Type B pancreatic cell (in vitro differentiated cells): Measurements from ENCODE around the gene LGALS9. TPM values are rescaled to one million over a fixed set of nuclear protein-coding genes. Genes with fewer than 3 reads are reported as not detected.
"Not testable (repeated sequence)": the region's sequence is repeated elsewhere in the genome, so short reads cannot be mapped to it uniquely, and the experiment has no call there.

Experiments used
- DNase-seq: peaks from one replicate; pipeline ENCODE4 v3.0.0; 2021; ENCODE audit warnings: mixed read lengths; ENCODE audit not compliant: unreplicated experiment; ENCODE audit errors: extremely low spot score
- H3K27ac Mint-ChIP-seq: 2 replicates; pipeline ENCODE4 v1.8.0; 2021; ENCODE audit warnings: mild to moderate bottlenecking, mixed read lengths
- H3K27me3 Mint-ChIP-seq: 2 replicates; pipeline ENCODE4 v1.8.0; 2021; ENCODE audit warnings: mixed read lengths
- H3K36me3 Mint-ChIP-seq: 2 replicates; pipeline ENCODE4 v1.8.0; 2021; ENCODE audit warnings: mixed read lengths
- H3K4me1 Mint-ChIP-seq: one replicate; pipeline ENCODE4 v1.8.0; 2021; ENCODE audit warnings: mixed read lengths; ENCODE audit not compliant: unreplicated experiment
- H3K4me3 Mint-ChIP-seq: 2 replicates; pipeline ENCODE4 v1.8.0; 2021; ENCODE audit warnings: mild to moderate bottlenecking, mixed read lengths
- H3K9me3 Mint-ChIP-seq: 2 replicates; pipeline ENCODE4 v1.8.0; 2021; ENCODE audit warnings: mixed read lengths
- total RNA-seq: library from RNA; stranded (reverse); gene quantifications from 2 replicates; pipeline ENCODE4 v1.2.1, GENCODE V29; 2021; ENCODE audit warnings: low replicate concordance
- TF ChIP-seq, protein P1 (sequence below): fragments of 200-600 bp; sonication (generic); conservative IDR thresholded peaks from 2 replicates; pipeline ENCODE4 v1.5.0; 2021; ENCODE audit warnings: antibody characterized with exemption, mild to moderate bottlenecking

The LGALS9 gene
- total RNA-seq, 1 donor from 2014 or later: 25.3 TPM

DNA sequence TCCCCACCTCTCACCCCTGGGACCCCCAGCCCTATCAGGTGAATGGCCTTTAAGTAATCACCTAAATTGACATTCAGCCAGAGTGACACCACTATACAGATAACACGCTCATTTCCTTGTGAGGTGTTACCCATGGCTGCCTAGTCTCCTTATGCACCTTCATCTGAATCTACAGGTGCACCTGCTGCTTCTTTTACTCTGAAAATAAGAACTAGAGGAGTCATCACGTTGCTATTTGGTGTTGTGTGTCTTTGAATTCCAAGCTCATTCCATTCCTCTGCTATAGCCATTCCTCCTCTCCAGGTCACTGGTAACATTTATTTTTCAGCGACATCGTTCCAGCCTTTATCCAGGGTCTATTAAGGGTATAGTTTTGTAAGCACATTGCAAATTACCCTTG is 9.8 kb downstream of the LGALS9 start:
- no peaks in the 10 kb centered on the region for H3K9me3 Mint-ChIP-seq
- H3K4me1 Mint-ChIP-seq: no peaks in the 10 kb centered on the region
- no peak overlapping the region for H3K27ac Mint-ChIP-seq
- TF ChIP-seq, protein P1, sequence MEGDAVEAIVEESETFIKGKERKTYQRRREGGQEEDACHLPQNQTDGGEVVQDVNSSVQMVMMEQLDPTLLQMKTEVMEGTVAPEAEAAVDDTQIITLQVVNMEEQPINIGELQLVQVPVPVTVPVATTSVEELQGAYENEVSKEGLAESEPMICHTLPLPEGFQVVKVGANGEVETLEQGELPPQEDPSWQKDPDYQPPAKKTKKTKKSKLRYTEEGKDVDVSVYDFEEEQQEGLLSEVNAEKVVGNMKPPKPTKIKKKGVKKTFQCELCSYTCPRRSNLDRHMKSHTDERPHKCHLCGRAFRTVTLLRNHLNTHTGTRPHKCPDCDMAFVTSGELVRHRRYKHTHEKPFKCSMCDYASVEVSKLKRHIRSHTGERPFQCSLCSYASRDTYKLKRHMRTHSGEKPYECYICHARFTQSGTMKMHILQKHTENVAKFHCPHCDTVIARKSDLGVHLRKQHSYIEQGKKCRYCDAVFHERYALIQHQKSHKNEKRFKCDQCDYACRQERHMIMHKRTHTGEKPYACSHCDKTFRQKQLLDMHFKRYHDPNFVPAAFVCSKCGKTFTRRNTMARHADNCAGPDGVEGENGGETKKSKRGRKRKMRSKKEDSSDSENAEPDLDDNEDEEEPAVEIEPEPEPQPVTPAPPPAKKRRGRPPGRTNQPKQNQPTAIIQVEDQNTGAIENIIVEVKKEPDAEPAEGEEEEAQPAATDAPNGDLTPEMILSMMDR: no peak
- H3K27me3 Mint-ChIP-seq: no peaks in the 10 kb centered on the region
- H3K4me3 Mint-ChIP-seq: no peak overlapping the region
- H3K36me3 Mint-ChIP-seq: no peaks in the 10 kb centered on the region
- DNase-seq: no peak

DNA sequence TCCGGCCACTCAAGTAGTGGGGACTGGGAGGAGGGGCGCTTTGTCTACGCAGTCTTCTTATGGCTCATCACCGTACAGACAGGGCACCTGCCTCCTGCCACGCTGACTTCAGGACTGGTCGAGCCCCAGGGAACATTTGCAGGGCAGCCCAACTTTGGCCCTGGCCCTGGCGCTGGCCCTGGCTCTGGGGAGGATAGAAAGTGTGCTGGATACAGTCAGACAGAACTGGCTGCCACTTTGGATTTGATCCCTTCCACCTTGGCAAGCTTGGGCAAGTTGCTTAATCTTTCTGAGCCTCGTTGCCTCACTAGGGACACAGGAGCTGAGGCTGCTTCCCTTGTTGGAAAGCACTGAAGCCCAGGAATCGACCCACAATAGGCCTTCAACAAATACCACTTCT is 13.6 kb downstream of the LGALS9 start:
- H3K27ac Mint-ChIP-seq: no peak overlapping the region
- no peaks in the 10 kb centered on the region for H3K36me3 Mint-ChIP-seq
- no peaks in the 10 kb centered on the region for H3K27me3 Mint-ChIP-seq
- TF ChIP-seq, protein P1: no peak
- no peak overlapping the region for H3K4me3 Mint-ChIP-seq
- no peaks in the 10 kb centered on the region for H3K4me1 Mint-ChIP-seq
- DNase-seq: no peak
- no peaks in the 10 kb centered on the region for H3K9me3 Mint-ChIP-seq

DNA sequence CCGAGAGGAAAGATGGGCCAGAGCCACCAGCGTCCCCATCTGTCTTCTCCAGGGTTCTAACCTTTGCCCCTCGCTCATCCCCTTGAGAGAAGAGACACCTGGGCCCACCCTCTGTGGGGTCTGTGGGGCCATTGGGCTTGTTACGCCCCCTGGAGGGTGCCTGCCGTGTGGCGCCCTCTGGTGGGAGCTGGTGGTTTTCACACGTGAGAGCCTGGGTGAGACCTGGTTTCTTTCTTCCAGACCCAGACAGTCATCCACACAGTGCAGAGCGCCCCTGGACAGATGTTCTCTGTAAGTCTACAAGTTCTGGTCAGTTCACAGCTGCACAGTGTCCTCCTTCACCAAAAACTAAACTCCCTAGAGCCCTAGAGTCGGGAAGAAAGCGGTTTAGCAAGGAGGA is 14.6 kb downstream of the LGALS9 start:
- H3K27ac Mint-ChIP-seq, H3K4me1 Mint-ChIP-seq, DNase-seq, H3K9me3 Mint-ChIP-seq, H3K27me3 Mint-ChIP-seq, H3K36me3 Mint-ChIP-seq, H3K4me3 Mint-ChIP-seq: not testable (repeated sequence)

DNA sequence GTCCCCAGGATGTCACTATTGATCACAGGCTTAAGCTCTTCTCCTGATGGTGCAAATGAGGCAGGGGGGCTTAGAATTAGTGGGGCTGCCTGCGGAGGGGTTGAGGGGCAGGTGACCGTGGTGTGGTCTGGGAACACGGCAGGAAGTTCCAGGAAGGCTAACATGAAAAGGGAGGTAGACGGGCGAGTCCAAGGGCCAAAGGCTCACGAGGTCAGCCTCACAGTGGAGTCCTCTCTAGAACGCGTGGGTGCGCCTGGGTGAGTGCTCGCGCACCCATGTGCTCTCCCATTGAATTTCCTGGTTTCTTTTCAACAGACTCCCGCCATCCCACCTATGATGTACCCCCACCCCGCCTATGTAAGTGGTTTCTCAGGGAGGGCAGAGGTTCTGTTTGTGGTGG is 15.2 kb downstream of the LGALS9 start:
- TF ChIP-seq, protein P1: no peak
- Mint-ChIP-seq H3K36me3 (no peaks in the 10 kb centered on the region), H3K4me3 (no peak overlapping the region), H3K27me3 (no peaks in the 10 kb centered on the region), H3K9me3 (no peaks in the 10 kb centered on the region), H3K27ac (no peak overlapping the region), H3K4me1 (no peaks in the 10 kb centered on the region)
- DNase-seq: no peak

DNA sequence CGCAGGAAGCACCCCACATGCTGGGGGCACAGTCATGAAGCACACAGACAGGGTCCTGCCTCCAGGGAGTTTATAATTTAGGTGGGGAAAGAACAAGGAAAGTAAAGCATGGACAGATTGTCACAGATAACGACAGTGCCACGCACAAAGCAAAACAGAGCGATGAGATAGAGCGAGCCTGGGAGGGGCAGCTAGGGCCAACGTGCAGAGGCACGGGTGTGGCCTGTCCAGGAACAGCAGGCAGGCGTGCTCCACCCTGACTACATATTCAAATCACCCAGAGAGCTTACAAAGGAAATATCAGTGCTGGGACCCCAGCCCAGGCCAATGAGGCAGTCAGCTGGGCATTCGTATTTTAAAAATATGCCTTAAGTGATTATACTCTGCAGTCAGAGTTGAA is 16.8 kb downstream of the LGALS9 start:
- no peak for DNase-seq
- H3K9me3 Mint-ChIP-seq: no peaks in the 10 kb centered on the region
- no peak overlapping the region for H3K27ac Mint-ChIP-seq
- no peaks in the 10 kb centered on the region for H3K4me1 Mint-ChIP-seq
- TF ChIP-seq, protein P1: no peak
- peaks cover 3% of the 10 kb centered on the region for H3K27me3 Mint-ChIP-seq
- no peak overlapping the region for H3K4me3 Mint-ChIP-seq
- H3K36me3 Mint-ChIP-seq: no peaks in the 10 kb centered on the region

DNA sequence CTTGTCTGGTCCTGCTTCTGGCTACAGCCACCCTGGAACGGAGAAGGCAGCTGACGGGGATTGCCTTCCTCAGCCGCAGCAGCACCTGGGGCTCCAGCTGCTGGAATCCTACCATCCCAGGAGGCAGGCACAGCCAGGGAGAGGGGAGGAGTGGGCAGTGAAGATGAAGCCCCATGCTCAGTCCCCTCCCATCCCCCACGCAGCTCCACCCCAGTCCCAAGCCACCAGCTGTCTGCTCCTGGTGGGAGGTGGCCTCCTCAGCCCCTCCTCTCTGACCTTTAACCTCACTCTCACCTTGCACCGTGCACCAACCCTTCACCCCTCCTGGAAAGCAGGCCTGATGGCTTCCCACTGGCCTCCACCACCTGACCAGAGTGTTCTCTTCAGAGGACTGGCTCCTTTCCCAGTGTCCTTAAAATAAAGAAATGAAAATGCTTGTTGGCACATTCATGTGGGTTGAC is 18.2 kb downstream of the LGALS9 start:
- H3K36me3 Mint-ChIP-seq, H3K27ac Mint-ChIP-seq, DNase-seq, H3K4me3 Mint-ChIP-seq, H3K4me1 Mint-ChIP-seq, H3K27me3 Mint-ChIP-seq, H3K9me3 Mint-ChIP-seq: not testable (repeated sequence)

DNA sequence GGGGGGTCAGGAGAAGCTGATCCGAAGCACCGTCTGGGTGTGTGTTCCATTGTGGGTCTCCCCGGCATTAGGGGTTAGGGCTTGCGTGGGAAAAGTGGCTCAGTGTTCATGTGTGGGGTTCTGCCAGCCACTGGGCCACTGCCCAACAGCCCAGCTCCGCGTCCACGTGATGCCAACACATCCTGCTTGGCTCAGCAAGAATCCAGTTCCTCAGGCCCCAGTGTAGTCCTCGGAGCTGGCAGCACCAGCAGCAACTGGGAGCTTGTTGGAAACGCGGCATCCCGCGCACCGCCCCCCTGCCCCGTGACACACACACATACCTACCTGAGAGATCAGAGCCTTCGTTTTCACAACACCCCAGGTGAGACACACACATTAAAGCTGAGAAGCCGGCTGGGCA is 18.9 kb downstream of the LGALS9 start:
- Mint-ChIP-seq H3K9me3 (no peaks in the 10 kb centered on the region), H3K4me1 (peaks cover 3% of the 10 kb centered on the region), H3K4me3 (no peak overlapping the region), H3K27me3 (peaks cover 9% of the 10 kb centered on the region), H3K27ac (no peak overlapping the region), H3K36me3 (no peaks in the 10 kb centered on the region)
- TF ChIP-seq, protein P1: no peak
- no peak for DNase-seq
